PC-3 (cell line): ENCODE measurements around the gene CACHD1.

Source experiments
- EZH2 ChIP-seq: fragments of 300-600 bp; sonication (generic); IDR thresholded peaks from one replicate; pipeline ENCODE4 v1.6.1; 2017; ENCODE audit warnings: antibody characterized with exemption, mild to moderate bottlenecking, low read length; ENCODE audit not compliant: unreplicated experiment
- TF ChIP-seq, protein P1 (sequence below): fragments of 300-600 bp; sonication (generic); conservative IDR thresholded peaks from 2 replicates; pipeline ENCODE4 v1.5.1; 2017; ENCODE audit warnings: antibody characterized with exemption, low read depth, mild to moderate bottlenecking, low read length

GRCh38 chr1:64471218-64472039 lies 1.5 kb downstream of the CACHD1 start:
- TF ChIP-seq, protein P1, sequence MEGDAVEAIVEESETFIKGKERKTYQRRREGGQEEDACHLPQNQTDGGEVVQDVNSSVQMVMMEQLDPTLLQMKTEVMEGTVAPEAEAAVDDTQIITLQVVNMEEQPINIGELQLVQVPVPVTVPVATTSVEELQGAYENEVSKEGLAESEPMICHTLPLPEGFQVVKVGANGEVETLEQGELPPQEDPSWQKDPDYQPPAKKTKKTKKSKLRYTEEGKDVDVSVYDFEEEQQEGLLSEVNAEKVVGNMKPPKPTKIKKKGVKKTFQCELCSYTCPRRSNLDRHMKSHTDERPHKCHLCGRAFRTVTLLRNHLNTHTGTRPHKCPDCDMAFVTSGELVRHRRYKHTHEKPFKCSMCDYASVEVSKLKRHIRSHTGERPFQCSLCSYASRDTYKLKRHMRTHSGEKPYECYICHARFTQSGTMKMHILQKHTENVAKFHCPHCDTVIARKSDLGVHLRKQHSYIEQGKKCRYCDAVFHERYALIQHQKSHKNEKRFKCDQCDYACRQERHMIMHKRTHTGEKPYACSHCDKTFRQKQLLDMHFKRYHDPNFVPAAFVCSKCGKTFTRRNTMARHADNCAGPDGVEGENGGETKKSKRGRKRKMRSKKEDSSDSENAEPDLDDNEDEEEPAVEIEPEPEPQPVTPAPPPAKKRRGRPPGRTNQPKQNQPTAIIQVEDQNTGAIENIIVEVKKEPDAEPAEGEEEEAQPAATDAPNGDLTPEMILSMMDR = no peak
- no peak for TF ChIP-seq EZH2
